Hepatic stellate cell (primary cell): ENCODE data around the gene ZSWIM2.
A peak's percentile ranks its signal among the peaks of the same experiment; 100 is the strongest.
"Not testable (repeated sequence)": the region's sequence is repeated elsewhere in the genome, so short reads cannot be mapped to it uniquely, and the experiment has no call there.

Experiments used
- DNase-seq: peaks from one replicate; pipeline ENCODE4 v3.0.0; 2011; ENCODE audit warnings: low spot score

Gene ZSWIM2, protein sequence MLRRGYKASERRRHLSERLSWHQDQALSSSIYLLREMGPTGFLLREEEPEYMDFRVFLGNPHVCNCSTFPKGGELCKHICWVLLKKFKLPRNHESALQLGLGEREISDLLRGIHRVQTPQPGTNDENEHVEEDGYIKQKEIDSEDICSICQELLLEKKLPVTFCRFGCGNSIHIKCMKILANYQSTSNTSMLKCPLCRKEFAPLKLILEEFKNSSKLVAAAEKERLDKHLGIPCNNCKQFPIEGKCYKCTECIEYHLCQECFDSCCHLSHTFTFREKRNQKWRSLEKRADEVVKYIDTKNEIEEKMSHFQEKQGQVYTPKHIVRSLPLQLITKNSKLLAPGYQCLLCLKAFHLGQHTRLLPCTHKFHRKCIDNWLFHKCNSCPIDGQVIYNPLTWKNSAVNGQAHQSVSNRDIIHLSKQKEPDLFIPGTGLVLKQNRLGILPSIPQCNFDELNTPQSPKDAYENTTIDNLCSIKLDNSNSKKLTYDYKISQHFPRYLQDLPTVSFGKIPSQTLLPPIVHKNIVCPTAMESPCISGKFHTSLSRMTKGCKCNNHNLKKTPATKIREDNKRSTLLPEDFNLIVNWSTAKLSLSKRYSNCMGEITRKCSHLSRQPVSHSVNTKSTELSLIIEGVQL

DNA sequence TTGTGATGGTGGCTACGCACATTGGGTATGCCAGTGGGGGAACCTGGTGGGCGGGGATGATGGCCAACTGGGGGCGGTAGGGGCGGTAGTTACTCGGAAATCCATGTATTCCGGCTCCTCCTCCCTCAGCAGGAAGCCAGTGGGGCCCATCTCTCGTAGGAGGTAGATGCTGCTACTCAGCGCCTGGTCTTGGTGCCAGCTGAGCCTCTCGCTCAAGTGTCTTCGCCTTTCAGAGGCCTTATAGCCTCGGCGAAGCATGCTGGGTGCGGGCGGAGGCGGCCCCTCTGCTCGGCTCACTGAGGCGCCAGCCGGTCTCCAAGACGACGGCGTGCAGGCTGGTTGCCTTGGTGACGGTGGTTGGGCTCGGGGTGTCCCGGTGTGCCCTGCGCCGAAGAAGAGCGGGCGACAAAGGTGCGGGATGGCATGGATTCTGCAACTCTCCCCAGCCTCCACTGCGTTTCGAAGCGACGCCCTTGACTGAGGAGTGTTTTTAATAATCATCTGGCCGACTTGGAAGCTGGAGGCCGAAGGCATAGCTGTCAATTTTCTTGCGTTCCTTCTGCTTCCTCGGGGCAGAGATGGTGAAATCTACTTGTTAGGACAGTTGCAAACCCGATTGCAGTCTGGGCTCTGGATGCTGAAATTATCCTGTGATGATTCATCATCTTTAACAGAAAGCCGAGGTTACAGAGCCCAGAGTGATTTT, at the start of gene ZSWIM2:
ZSWIM2 (minus strand) TSS at position 298 of the 706 bp plus-strand sequence; CDS start at position 258, 40 bp downstream.
- DNase-seq: peak; percentile 52

DNA sequence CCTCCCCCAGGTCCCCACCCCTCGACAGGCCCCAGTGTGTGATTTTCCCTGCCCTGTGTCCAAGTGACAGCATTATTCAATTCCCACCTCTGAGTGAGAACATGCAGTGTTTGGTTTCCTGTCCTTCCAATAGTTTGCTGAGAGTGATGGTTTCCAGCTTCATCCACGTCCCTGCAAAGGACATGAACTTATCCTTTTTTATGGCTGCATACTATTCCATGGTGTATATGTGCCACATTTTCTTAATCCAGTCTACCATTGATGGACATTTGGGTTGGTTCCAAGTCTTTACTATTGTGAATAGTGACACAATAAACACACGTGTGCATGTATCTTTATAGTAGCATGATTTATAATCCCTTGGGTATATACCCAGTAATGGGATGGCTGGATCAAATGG, 47.2 kb upstream of the ZSWIM2 start:
- not testable (repeated sequence) for DNase-seq

DNA sequence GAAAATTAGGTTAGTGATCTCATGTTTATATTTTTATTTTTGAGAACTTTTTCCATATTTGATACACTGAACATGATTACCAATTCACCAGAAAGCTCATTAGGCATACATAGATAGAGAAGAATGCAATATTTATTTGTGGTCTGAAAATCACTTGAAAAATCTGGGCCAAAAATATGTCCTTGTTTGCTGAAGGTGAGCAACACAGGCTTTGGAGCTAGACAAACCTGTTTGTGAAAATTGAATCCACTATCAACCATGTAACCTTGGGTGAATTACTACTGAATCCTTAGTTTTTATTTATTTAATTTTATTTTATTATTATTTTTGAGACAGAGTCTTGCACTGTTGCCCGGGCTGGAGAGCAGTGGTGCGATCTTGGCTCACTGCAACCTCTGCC, 46.5 kb upstream of the ZSWIM2 start:
- DNase-seq: no peak

DNA sequence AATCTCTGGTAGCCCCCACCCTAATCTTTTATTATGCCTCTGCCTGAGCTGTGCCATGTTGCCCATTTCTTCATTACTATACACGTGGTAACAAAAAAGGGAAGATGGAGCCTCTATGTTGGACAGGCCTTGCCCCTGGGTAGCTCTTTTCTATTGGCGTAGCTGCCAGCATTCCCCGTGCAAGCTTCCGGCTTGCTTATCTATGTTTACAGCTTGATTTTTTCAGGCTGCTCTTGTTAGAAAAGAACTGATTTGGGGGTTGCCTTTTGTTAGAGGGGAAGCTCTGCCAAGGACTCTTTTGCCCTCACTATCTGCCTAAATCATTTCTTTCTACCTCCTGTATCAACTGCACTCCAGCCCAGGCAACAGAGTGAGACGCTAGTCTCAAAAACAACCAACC, 45.5 kb upstream of the ZSWIM2 start:
- no peak for DNase-seq

DNA sequence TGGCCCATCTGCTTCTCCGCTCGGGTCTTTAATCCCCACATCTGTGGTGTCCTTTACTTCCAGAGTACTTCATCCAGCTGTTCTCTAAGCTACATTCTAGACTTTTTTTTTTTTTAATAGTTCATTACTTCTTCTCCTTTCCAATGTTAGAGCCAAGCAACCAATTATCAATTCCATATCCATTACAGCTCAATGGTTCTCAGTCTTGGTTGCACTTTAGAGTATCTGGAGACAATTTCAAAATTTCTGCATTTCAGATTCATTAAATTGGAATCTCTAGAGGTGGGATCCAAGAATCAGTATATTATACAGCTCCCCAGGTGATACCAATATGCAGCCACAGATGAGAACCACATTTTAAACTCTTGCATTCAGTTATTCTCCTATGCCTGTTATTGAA, 43.9 kb upstream of the ZSWIM2 start:
- no peak for DNase-seq

DNA sequence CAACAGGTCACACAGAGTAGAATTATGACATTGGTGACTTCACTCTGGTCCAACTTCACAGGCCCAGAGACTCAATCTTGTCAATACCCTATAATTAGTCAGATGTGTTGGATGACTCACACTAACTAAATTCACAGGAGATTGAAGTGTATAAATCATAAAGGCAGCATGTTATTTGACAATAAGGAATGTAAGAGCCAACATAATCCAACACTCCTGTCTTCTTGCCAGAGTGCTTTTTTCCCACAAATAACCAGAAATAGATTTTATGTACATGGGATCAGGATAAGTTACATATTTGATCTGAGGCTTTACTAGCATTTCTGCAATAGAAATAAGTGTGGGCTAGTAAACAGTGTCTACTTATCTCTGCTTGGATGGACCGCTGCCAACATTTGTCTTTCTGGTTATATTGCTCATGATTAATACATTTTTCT, 42.2 kb upstream of the ZSWIM2 start:
- no peak for DNase-seq

DNA sequence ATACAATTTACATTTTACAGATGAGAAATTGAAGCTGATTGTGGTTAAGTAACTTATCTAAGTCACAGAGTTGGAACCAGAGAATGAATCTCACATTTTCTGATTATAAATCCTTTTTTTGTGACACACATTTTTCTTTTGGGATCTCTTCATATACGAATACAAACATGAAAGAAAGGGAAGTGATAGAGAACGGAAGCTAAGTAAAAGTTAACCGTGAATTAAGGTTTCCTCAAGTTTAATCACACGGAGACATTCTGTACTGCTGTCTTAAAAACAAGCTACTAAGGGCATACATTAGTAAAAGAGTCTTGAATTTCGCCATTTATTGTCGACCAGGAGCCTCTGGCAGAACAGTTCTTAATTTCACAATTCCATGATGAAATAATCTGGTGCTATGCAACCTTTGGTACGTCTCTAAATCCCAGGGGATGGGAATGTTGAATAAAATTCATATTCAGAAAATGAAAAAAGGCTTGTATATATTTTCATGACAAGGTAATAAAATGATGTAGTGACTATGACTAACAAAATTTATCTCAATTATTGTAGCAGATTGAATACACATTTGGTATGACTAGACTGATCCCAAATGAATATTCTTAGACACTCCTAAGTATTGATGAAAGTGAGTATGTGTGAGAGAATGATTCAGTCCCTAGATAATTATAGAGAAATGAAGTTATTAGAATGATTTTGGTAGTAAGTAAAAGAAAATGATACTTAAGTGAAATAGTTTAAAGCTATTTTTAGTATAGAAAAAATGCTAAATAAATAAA, 40.3 kb upstream of the ZSWIM2 start:
- DNase-seq: no peak

DNA sequence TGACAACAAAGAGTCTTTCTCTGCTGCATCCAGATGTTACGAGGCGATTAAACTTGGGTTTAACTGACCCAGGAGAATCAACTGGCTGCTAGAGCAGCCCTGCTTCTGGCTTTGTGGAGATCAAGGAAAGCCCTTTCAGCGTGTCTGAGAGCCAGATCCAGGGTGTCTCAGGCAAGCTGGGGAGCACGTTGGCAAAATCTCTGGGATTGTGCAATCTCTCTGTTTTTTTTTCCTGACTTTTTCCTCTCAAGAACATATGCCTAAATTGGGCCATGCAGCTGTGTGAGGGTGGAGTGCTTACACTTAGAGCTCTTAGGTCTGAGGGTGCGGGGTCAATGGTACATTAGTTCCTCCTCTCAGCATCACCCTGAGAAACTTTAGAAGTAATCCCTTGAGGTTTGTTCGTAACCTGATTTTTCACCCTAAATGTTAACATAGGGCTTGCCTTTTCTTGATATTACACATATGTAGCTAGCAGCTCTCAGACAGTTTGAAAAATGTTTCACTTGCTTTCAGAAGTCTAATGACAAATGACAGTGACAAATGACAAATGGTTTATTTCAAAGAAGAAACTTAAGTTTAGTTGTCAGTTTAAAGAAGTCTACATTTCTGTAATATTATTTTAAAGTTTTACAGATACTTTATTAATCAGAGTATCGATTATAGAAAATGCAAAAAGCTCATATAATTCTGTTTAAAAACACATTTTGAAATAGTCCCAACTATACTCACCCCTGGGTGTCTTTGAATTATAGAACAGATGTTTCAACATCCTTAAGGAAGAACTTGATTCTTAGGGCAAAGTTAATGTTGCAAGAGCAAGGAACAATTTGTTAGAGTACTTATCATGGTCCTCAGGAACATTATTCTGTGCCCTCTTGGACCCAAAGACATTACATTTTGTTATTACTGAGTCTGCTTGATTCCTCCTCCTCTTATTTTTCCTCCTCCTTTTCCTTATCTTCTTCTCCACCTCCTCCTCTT, 38.4 kb upstream of the ZSWIM2 start:
- DNase-seq: no peak

DNA sequence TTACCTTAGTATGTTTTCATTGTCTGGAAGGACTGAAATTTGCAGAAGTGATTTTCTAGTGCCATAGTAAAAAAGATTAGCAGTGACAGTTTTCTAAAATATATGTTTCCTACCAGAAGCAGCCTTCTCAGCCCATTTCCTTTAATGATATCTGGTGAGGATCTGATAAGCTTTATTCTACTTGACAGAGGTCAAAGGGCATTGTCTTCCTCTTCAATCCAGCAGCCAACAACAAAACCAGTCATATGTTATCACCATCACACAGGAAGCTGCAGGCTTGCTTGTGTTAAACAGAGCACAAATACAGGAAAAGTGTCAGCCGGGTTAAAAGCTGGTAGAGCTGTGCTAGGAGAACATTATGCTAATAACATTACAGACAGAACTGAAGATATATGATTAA, 35.6 kb upstream of the ZSWIM2 start:
- DNase-seq: no peak

DNA sequence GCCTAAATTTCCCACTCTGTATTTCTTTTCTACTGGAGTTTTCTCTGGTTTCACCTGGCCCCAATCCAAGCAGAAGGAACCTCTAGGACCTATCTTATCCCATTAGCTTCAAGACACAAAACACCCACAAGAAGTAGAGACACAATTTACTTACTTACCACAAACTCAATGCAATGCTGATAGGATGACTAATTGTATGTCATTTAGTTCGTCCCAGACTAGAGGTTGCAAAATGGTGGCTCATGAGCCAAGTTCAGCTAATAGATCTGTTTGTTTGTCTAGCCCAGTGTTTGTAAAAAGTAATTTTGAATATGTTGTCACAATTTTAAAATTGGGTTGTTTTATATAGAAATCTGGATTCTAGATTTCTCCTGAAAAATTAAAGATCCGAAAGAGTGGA, 34.7 kb upstream of the ZSWIM2 start:
- DNase-seq: no peak

DNA sequence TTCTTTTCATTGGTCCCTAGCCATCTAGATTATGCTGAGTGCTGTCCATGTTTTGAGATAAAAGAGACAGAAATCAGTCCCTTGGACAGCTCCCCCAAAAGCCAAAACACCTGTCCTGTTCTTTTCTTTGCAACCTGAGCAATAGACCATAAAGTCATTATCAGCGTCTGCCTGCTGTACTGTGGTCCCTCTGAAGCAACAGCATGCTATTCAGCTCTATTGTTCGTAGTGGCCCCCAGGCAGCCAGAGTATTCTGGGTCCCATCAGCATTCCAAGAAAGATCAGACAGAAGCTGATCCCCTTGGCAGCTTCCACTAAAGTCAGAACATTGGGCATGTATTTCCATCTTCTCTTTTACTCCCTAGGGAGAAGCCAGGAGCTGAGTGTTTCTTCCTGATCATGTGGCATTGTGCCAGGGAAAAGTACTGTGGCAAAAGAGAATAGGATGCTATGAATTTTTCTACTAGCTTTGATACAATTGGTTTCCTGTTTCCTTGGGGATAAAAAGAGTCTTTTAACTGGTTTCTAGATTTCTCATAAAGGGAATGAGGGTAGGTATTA, 33.6 kb upstream of the ZSWIM2 start:
- DNase-seq: no peak

DNA sequence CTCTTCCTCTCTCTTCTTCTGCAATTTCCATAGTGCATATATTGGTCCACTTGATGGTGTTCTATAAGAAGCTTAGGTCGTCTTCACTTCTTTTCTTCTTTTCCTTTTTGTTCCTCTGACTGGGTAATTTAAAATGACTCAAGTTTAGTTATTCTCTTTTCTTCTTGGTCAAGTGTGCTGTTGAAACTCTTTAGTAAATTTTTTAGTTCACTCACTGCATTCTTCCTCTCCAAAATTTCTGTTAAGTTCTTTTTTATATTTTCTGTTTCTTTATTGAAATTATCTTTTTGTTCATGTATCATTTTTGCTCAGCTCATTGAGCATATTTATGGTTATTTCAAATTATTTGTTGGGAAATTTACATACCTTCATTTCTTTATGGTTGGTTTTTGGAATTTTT, 32.7 kb upstream of the ZSWIM2 start:
- no peak for DNase-seq

DNA sequence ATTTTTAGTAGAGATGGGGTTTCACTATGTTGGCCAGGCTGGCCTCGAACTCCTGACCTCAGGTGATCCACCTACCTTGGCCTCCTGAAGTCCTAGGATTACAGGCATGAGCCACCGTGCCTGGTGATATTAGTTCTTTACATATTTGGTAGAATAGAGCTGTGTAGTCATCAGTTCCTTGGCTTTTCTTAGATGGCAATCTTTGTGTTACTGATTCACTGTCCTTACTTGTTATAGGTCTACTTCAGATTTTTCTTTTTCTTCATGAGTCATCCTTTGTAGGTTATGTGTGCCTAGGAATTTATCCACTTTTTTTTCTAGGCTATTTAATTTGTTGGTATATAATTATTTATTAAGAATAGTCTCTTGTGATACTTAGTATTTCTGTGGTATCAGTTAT, 30.3 kb upstream of the ZSWIM2 start:
- DNase-seq: no peak

DNA sequence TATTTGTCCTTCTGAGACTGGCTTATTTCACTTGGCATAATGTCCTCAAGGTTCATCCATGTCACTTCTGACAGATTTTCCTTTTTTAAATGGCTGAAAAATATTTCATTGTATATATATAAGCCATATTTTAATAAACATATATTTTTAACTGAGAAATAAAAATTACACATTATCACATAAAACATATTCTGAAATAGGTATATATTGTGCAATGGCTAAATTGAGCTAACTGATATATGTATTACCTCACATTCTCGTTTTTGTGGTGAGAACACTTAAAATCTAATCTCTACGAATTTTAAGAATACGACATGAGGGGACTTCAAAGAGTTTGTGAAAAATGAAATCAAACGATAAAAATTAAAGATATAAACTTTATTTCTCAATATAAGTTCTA, 25.7 kb upstream of the ZSWIM2 start:
- no peak for DNase-seq

DNA sequence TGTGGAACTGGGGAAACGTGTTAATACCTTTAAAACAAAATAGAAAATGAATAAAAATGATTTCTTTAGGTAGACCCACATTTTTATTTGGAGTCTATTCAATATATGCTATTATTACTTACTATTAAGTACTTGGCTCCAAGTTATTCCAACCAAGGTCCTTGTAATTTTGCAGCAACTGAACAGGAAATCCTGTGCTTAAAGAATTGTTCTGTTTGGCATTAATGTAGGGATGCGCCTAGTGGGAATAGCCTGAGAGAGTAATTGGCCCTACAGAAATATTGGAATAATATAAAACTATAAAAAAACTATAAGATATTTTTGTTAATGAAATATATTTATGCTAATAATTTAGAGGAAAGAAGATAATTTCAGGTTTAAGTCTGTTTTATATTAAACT, 22.9 kb upstream of the ZSWIM2 start:
- no peak for DNase-seq

DNA sequence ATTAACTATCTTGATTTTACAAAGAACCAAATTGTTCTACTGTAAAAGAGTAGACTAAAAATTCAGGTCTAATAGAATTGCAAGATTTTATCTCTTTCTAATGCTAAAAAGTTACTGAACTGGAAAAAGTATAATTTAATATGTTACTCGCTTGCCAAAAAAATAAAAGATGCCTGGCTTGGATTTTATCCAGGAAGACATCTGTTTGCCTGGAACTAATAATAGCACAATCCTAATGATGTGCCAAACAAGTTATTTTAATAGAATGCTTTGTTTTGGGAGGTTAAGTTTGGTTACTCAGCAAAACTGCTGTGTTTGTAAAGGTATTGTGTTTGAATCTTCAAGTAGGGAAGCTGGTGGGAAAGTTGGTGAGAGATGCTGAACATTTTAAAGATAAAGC, 19.4 kb upstream of the ZSWIM2 start:
- DNase-seq: no peak

DNA sequence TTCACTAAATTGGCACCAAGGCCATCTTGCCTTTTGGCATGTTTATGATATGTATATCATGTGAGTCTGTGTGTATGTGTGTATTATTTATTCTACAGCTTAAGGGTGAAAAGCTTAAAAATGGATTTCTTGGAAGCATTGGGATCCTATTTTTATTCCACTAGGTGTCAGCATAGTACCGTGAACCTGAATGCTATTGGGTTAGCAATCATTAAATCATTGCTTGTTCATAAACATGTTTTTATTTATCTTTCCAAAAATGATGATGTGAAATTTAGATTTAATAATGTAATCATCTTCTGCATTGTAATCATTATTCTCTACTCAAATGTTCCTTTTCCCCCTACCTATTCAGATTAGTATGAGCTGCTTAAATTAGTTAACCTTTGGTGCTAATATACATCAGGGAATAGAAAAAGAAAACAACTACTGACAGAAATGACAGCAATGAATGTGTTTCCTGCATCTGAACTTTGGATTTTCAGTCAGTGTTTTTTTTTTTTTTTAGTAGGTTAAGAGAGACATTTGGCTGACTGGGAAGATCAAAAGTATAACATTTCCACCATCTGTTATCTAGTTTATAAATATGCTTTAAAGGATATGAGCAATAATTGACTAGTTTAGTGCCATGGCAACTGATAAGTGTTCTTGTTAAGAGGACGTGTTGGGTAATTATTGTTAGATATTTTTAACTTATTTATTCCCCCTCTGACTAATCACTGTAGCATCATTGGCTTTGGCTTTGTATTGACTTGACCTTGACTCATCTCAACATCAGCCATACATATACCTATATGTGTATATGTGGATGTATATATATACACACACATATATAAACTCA, 14.1 kb upstream of the ZSWIM2 start:
- peak; percentile 4 for DNase-seq

DNA sequence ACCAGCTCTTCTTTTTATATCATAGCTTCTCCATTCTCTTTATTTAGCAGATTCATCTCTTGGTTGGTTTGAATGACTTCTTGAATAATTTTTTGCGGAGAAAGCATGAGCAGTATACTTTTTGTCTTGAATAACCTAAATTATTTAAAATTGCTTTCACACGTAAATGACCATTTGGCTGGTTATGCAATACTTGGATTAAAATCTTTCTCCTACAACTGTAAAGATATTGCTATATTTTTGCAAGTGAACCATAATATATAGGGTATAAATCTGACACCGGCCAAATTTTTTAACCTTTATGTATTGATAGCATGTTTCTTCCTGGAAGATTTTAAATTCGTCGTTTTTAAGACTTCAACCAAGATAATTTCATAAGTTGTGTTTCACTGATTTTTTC, 6.2 kb upstream of the ZSWIM2 start:
- DNase-seq: no peak

DNA sequence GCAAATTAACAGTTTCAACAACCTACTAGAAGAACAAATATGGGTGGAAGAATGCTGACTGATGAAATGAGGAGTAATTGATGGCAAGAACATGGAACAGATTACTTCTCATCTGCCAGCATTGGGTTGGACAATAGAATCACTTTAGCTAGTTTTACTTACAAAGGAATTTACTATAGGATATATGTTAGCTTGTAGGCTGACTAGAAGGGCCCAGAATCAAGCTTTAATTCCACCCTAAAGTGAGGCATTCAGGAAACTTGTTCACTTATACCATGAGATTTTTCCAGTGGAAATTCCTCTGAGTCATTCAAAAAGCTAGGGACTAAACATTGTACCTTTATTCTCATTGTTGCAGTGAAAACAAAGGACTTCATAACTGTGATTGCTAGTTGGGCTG, 5.0 kb upstream of the ZSWIM2 start:
- DNase-seq: peak; percentile 2

DNA sequence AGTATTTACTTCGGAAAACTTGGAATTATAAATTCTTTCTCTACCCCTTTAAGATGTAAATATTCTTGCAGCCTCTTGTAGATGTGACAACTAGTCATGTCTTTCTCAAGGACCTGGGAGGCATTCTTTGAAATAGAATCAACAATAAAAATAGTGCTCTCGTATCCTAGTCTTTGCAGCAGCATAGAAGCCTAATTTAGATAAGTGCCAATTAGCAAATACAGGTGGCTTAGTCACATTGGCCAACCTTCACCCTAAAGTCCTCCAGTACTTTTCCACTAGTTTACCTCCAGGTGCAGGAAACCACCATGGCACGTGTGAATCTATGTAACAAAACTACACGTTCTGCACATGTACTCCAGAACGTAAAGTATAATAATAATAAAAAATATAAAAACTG, 3.5 kb upstream of the ZSWIM2 start:
- no peak for DNase-seq
